K562 (cell line): Measurements from ENCODE around the gene SPINT2. TPM values are rescaled to one million over a fixed set of nuclear protein-coding genes. Genes with fewer than 3 reads are reported as not detected.

Source experiments
- BCLAF1 ChIP-seq, 2 experiments: fragments of 450-650 bp in 1 of 2; IDR thresholded peaks; 2 replicates each; pipeline ENCODE4 v1.6.1; 2011 to 2017; ENCODE audit warnings: low read depth in 2 of 2, antibody characterized with exemption in 1 of 2, borderline replicate concordance in 1 of 2, low read length in 1 of 2, mild to moderate bottlenecking in 1 of 2, mixed read lengths in 1 of 2; ENCODE audit not compliant: control insufficient read depth in 1 of 2
- CC2D1A ChIP-seq: fragments of 450-650 bp; IDR thresholded peaks from 2 replicates; pipeline ENCODE4 v1.6.1; 2017; ENCODE audit warnings: mild to moderate bottlenecking
- GATA2 ChIP-seq: sonication (generic); formaldehyde crosslinking; IDR thresholded peaks from 2 replicates; pipeline ENCODE4 v1.4.0; 2020; ENCODE audit warnings: mild to moderate bottlenecking, missing genetic modification reagents
- HNRNPK ChIP-seq: fragments of 200-400 bp; formaldehyde crosslinking; IDR thresholded peaks from one replicate; pipeline ENCODE4 v1.6.1; 2018; ENCODE audit warnings: mild to moderate bottlenecking, low read depth, low read length; ENCODE audit not compliant: poor library complexity, severe bottlenecking
- HNRNPUL1 ChIP-seq: fragments of 200-400 bp; formaldehyde crosslinking; IDR thresholded peaks from 2 replicates; pipeline ENCODE4 v1.6.1; 2017; ENCODE audit warnings: low read length
- NBN ChIP-seq: fragments of 450-650 bp; IDR thresholded peaks from 2 replicates; pipeline ENCODE4 v1.6.1; 2016; ENCODE audit warnings: low read depth, mild to moderate bottlenecking
- POLR2G ChIP-seq: fragments of 200-400 bp; formaldehyde crosslinking; IDR thresholded peaks from 2 replicates; pipeline ENCODE4 v1.6.1; 2017; ENCODE audit warnings: low read depth, mild to moderate bottlenecking, antibody characterized with exemption, low read length, moderate library complexity
- RUNX1 ChIP-seq: sonication (generic); IDR thresholded peaks from 2 replicates; pipeline ENCODE4 v1.6.1; 2016; ENCODE audit warnings: antibody characterized with exemption, low read depth
- SNRNP70 ChIP-seq: fragments of 200-400 bp; formaldehyde crosslinking; optimal IDR thresholded peaks from 2 replicates; pipeline ENCODE3; 2017; ENCODE audit warnings: low read depth, low read length
- STAT6 ChIP-seq: sonication (generic); formaldehyde crosslinking; IDR thresholded peaks from 2 replicates; pipeline ENCODE4 v1.8.1; 2023; ENCODE audit warnings: mild to moderate bottlenecking, missing genetic modification reagents
- ZFP36 ChIP-seq: fragments of 150-350 bp; IDR thresholded peaks from 2 replicates; pipeline ENCODE4 v1.6.1; 2018; ENCODE audit warnings: low read length, low read depth; ENCODE audit not compliant: partially characterized antibody
- ZKSCAN3 ChIP-seq: fragments of 250-450 bp; sonication (Bioruptor Pico); IDR thresholded peaks from 2 replicates; pipeline ENCODE4 v1.4.0; 2020
- ZNF263 ChIP-seq: sonication (generic); formaldehyde crosslinking; IDR thresholded peaks from 2 replicates; pipeline ENCODE4 v1.8.0; 2022; ENCODE audit warnings: mild to moderate bottlenecking, missing genetic modification reagents, borderline replicate concordance
- ZNF778 ChIP-seq: fragments of 450-650 bp; formaldehyde crosslinking; IDR thresholded peaks from 2 replicates; pipeline ENCODE4 v1.4.0; 2020; ENCODE audit warnings: mild to moderate bottlenecking, moderate library complexity
- polyA plus RNA-seq, 8 experiments: library from polyadenylated mRNA; depleted of rRNA in 4 of 8; stranded (reverse) in 5 of 8; unstranded in 3 of 8; fragments of >200 nt; fragmentation: Nextera tagmentation in 2 of 8; fragmentation: Illumina TruSeq in 1 of 8; extraction: Ambion mirVana in 2 of 8; extraction: Trizol in 1 of 8; gene quantifications; 2 replicates each; pipeline versions ENCODE4 v1.2.1 to v1.2.3, GENCODE V29; 2011 to 2014; ENCODE audit warnings: inconsistent platforms in 1 of 8, missing spikeins in 1 of 8
- total RNA-seq, 7 experiments: library from RNA; depleted of rRNA in 6 of 7; stranded (reverse); fragments of >200 nt in 6 of 7; fragmentation: Illumina TruSeq in 2 of 7; extraction: Trizol in 2 of 7; gene quantifications; 2 replicates each; pipeline versions ENCODE4 v1.2.1 to v1.2.3, GENCODE V29; 2011 to 2021; ENCODE audit warnings: low replicate concordance in 1 of 7
- TF ChIP-seq, protein P1 (sequence below), 2 experiments: fragments of 450-650 bp in 1 of 2; sonication (generic) in 1 of 2; formaldehyde crosslinking; conservative IDR thresholded peaks; 2 replicates each; pipeline versions ENCODE4 v1.4.0 to v1.8.1; 2020 to 2022; ENCODE audit warnings: mild to moderate bottlenecking in 1 of 2, missing genetic modification reagents in 1 of 2
- TF ChIP-seq, protein P2 (sequence below): fragments of 250-450 bp; sonication (Bioruptor Pico); IDR thresholded peaks from 2 replicates; pipeline ENCODE4 v1.4.0; 2020; ENCODE audit warnings: mild to moderate bottlenecking, moderate library complexity, borderline replicate concordance
- TF ChIP-seq, protein P3 (sequence below): fragments of 450-650 bp; conservative IDR thresholded peaks from 2 replicates; pipeline ENCODE4 v1.6.1; 2016; ENCODE audit warnings: missing genetic modification characterization, low read depth, mild to moderate bottlenecking, missing compliant biosample characterization, moderate library complexity

SPINT2 gene
- total and polyA plus RNA-seq, 9 of the 15 experiments (the other 6 are each of a cell fraction or from before 2014, with no cell fraction given) = 0.65 to 4.5 (median 3.4) TPM

- TF ChIP-seq STAT6 (CRISPR knock-in tag) (peak; percentile 64; the same call in 1 of the 2 replicates), POLR2G (no peak), BCLAF1 (IDR thresholded peaks at IDR 0.05; ENCODE audit: borderline replicate concordance in 1 of 2, control insufficient read depth in 1 of 2, low read depth in 2 of 2, low read length in 1 of 2) (no peak), HNRNPK (no peak), ZFP36 (peak; percentile 63), CC2D1A (peak; percentile 74), ZNF263 (CRISPR knock-in tag) (no peak), ZKSCAN3 (no peak), ZNF778 (CRISPR knock-in tag) (no peak), GATA2 (no peak), RUNX1 (no peak), SNRNP70 (no peak), NBN (no peak), HNRNPUL1 (no peak)
- TF ChIP-seq, protein P1, sequence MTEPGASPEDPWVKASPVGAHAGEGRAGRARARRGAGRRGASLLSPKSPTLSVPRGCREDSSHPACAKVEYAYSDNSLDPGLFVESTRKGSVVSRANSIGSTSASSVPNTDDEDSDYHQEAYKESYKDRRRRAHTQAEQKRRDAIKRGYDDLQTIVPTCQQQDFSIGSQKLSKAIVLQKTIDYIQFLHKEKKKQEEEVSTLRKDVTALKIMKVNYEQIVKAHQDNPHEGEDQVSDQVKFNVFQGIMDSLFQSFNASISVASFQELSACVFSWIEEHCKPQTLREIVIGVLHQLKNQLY (CRISPR knock-in tag; conservative IDR thresholded peaks at IDR 0.05) = no peak
- TF ChIP-seq, protein P2, sequence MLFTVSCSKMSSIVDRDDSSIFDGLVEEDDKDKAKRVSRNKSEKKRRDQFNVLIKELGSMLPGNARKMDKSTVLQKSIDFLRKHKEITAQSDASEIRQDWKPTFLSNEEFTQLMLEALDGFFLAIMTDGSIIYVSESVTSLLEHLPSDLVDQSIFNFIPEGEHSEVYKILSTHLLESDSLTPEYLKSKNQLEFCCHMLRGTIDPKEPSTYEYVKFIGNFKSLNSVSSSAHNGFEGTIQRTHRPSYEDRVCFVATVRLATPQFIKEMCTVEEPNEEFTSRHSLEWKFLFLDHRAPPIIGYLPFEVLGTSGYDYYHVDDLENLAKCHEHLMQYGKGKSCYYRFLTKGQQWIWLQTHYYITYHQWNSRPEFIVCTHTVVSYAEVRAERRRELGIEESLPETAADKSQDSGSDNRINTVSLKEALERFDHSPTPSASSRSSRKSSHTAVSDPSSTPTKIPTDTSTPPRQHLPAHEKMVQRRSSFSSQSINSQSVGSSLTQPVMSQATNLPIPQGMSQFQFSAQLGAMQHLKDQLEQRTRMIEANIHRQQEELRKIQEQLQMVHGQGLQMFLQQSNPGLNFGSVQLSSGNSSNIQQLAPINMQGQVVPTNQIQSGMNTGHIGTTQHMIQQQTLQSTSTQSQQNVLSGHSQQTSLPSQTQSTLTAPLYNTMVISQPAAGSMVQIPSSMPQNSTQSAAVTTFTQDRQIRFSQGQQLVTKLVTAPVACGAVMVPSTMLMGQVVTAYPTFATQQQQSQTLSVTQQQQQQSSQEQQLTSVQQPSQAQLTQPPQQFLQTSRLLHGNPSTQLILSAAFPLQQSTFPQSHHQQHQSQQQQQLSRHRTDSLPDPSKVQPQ (CRISPR knock-in tag) = no peak
- TF ChIP-seq, protein P3, sequence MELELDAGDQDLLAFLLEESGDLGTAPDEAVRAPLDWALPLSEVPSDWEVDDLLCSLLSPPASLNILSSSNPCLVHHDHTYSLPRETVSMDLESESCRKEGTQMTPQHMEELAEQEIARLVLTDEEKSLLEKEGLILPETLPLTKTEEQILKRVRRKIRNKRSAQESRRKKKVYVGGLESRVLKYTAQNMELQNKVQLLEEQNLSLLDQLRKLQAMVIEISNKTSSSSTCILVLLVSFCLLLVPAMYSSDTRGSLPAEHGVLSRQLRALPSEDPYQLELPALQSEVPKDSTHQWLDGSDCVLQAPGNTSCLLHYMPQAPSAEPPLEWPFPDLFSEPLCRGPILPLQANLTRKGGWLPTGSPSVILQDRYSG (tag) = no peak
Observed at GRCh38 chr19:38233740-38234251, 30.6 kb upstream of the SPINT2 start (continued).
